ENCODE data around the gene TSKS. TPM values are rescaled to one million over a fixed set of nuclear protein-coding genes. Genes with fewer than 3 reads are reported as not detected.

TSKS gene
- total RNA-seq, 1 experiment from 2014 or later: not detected

DNA sequence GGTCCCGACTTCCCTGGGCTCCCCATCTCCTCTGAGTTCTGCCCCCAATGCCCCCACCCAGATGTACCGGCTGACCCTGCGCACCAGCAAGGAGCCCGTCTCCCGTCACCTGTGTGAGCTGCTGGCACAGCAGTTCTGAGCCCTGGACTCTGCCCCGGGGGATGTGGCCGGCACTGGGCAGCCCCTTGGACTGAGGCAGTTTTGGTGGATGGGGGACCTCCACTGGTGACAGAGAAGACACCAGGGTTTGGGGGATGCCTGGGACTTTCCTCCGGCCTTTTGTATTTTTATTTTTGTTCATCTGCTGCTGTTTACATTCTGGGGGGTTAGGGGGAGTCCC is 43.5 kb upstream of the TSKS start:
- TF ChIP-seq, protein P1, sequence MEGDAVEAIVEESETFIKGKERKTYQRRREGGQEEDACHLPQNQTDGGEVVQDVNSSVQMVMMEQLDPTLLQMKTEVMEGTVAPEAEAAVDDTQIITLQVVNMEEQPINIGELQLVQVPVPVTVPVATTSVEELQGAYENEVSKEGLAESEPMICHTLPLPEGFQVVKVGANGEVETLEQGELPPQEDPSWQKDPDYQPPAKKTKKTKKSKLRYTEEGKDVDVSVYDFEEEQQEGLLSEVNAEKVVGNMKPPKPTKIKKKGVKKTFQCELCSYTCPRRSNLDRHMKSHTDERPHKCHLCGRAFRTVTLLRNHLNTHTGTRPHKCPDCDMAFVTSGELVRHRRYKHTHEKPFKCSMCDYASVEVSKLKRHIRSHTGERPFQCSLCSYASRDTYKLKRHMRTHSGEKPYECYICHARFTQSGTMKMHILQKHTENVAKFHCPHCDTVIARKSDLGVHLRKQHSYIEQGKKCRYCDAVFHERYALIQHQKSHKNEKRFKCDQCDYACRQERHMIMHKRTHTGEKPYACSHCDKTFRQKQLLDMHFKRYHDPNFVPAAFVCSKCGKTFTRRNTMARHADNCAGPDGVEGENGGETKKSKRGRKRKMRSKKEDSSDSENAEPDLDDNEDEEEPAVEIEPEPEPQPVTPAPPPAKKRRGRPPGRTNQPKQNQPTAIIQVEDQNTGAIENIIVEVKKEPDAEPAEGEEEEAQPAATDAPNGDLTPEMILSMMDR (IDR thresholded peaks at IDR 0.05; ENCODE audit: unreplicated experiment): no peak
- Mint-ChIP-seq H3K36me3 (ENCODE audit: insufficient read depth, unreplicated experiment) (peaks cover 43% of the 10 kb centered on the region), H3K9me3 (ENCODE audit: low read depth, unreplicated experiment) (no peaks in the 10 kb centered on the region), H3K4me3 (ENCODE audit: low read depth, unreplicated experiment) (no peak overlapping the region), H3K27me3 (ENCODE audit: unreplicated experiment) (no peaks in the 10 kb centered on the region), H3K4me1 (ENCODE audit: low read depth, unreplicated experiment) (no peaks in the 10 kb centered on the region), H3K27ac (ENCODE audit: unreplicated experiment) (peak overlapping the region; percentile 3)
- intact Hi-C loops (cut with micrococcal nuclease; ENCODE audit: unreplicated experiment): no loop called here
- DNase-seq: no peak
- BruUV-seq (replicated peaks): no TSS peak
- CTCF ChIA-PET: no interaction called here

DNA sequence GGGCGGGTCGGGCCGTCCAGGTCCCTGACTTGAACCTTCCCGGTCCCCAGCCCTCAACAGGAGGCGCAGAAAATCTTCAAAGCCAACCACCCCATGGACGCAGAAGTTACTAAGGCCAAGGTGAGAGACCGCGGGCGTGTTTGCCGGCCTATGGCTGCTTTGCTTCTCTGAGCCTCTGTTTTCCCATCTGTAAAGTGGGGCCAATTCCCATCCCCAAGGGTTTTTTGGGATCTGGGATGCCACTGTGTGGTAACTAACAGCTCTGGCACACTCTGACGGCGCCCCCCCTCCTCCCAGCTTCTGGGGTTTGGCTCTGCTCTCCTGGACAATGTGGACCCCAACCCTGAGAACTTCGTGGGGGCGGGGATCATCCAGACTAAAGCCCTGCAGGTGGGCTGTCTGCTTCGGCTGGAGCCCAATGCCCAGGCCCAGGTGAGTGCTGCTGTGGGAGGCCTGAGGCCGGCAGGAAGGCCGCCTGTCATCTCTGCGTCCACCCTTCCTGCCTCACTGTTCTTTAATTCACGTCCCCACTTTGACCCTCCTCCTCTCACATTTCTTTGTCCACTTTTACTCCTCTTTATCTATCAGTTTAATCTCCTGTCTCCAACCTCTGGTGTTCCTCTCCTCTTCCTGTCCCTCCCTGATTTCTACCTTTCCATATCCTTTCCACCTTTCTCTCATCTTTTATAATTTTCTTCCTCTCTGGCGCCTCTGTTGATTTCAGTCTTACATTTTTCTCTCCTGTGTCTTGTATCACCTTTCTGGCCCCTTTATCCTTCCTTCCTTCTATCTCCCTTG is 42.9 kb upstream of the TSKS start:
- H3K9me3 Mint-ChIP-seq (ENCODE audit: low read depth, unreplicated experiment): no peaks in the 10 kb centered on the region
- H3K4me1 Mint-ChIP-seq (ENCODE audit: low read depth, unreplicated experiment): no peaks in the 10 kb centered on the region
- no peak overlapping the region for H3K4me3 Mint-ChIP-seq (ENCODE audit: low read depth, unreplicated experiment)
- BruUV-seq (replicated peaks): TSS peak; percentile 26
- intact Hi-C loops (cut with micrococcal nuclease; ENCODE audit: unreplicated experiment): no loop called here
- TF ChIP-seq, protein P1 (IDR thresholded peaks at IDR 0.05; ENCODE audit: unreplicated experiment): no peak
- H3K27ac Mint-ChIP-seq (ENCODE audit: unreplicated experiment): peak overlapping the region; percentile 3
- peaks cover 43% of the 10 kb centered on the region for H3K36me3 Mint-ChIP-seq (ENCODE audit: insufficient read depth, unreplicated experiment)
- no peaks in the 10 kb centered on the region for H3K27me3 Mint-ChIP-seq (ENCODE audit: unreplicated experiment)
- DNase-seq: no peak
- CTCF ChIA-PET: no interaction called here

DNA sequence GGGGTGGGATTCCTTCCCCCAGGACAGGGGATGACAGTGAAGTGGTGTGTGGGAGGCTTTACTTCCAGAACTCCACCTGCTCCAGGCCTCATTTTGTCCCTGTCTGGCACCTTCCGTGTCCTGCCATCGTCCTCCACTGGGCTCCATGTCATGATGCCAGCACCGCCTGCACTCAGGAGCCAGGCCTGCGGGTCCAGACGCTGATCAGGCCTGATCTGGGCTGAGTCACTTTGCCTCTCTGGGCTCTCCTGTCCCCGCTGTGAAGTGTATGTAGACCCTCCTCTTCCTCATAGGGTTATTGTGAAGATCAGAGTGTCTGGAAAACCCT is 40.4 kb upstream of the TSKS start:
- intact Hi-C loops (cut with micrococcal nuclease; ENCODE audit: unreplicated experiment): no loop called here
- Mint-ChIP-seq H3K27me3 (ENCODE audit: unreplicated experiment) (no peaks in the 10 kb centered on the region), H3K4me3 (ENCODE audit: low read depth, unreplicated experiment) (no peak overlapping the region), H3K27ac (ENCODE audit: unreplicated experiment) (no peak overlapping the region), H3K9me3 (ENCODE audit: low read depth, unreplicated experiment) (no peaks in the 10 kb centered on the region), H3K36me3 (ENCODE audit: insufficient read depth, unreplicated experiment) (peaks cover 38% of the 10 kb centered on the region), H3K4me1 (ENCODE audit: low read depth, unreplicated experiment) (no peaks in the 10 kb centered on the region)
- no TSS peak for BruUV-seq (replicated peaks)
- CTCF ChIA-PET: no interaction called here
- TF ChIP-seq, protein P1 (IDR thresholded peaks at IDR 0.05; ENCODE audit: unreplicated experiment): no peak
- DNase-seq: no peak

DNA sequence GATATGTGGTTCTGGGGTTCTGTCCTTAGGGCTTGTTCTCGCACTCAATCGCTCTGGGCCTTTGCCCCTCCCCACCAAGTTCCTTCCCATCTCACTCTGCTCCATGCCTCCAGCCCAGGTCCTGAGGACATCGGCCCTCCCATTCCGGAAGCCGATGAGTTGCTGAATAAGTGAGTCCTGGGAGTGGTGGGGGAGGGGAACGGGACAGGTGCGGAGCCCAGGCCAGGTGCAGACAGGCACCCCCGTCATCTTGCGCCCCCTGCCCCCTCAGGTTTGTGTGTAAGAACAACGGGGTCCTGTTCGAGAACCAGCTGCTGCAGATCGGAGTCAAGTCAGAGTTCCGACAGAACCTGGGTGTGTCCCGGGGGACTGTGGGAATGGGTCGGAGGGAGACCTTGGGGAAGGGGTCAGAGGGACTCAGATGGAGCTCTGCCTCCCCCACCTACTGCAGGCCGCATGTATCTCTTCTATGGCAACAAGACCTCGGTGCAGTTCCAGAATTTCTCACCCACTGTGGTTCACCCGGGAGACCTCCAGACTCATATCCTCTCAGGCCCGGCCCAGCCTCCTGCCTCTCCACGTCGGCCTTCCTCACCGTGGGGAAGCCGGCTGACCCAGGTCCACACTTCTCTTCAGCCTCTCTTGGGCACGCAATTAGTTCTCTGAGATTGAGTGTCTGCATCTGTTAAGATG is 39.9 kb upstream of the TSKS start:
- H3K36me3 Mint-ChIP-seq (ENCODE audit: insufficient read depth, unreplicated experiment): peaks cover 37% of the 10 kb centered on the region
- H3K4me3 Mint-ChIP-seq (ENCODE audit: low read depth, unreplicated experiment): no peak overlapping the region
- intact Hi-C loops (cut with micrococcal nuclease; ENCODE audit: unreplicated experiment): no loop called here
- no peaks in the 10 kb centered on the region for H3K27me3 Mint-ChIP-seq (ENCODE audit: unreplicated experiment)
- CTCF ChIA-PET: no interaction called here
- no TSS peak for BruUV-seq (replicated peaks)
- H3K27ac Mint-ChIP-seq (ENCODE audit: unreplicated experiment): no peak overlapping the region
- H3K9me3 Mint-ChIP-seq (ENCODE audit: low read depth, unreplicated experiment): no peaks in the 10 kb centered on the region
- no peak for DNase-seq
- TF ChIP-seq, protein P1 (IDR thresholded peaks at IDR 0.05; ENCODE audit: unreplicated experiment): no peak
- H3K4me1 Mint-ChIP-seq (ENCODE audit: low read depth, unreplicated experiment): no peaks in the 10 kb centered on the region

Measured in Calu3 (cell line).